IPS DF 4.7 (cell line): Measurements from ENCODE around the gene CREB3L1.
"Not testable (repeated sequence)": the region's sequence is repeated elsewhere in the genome, so short reads cannot be mapped to it uniquely, and the experiment has no call there.

Source experiments
- DNase-seq: peaks from one replicate; pipeline ENCODE4 v3.0.0-alpha.2; 2013; ENCODE audit warnings: low spot score; ENCODE audit errors: extremely low read depth

CREB3L1 gene

DNA sequence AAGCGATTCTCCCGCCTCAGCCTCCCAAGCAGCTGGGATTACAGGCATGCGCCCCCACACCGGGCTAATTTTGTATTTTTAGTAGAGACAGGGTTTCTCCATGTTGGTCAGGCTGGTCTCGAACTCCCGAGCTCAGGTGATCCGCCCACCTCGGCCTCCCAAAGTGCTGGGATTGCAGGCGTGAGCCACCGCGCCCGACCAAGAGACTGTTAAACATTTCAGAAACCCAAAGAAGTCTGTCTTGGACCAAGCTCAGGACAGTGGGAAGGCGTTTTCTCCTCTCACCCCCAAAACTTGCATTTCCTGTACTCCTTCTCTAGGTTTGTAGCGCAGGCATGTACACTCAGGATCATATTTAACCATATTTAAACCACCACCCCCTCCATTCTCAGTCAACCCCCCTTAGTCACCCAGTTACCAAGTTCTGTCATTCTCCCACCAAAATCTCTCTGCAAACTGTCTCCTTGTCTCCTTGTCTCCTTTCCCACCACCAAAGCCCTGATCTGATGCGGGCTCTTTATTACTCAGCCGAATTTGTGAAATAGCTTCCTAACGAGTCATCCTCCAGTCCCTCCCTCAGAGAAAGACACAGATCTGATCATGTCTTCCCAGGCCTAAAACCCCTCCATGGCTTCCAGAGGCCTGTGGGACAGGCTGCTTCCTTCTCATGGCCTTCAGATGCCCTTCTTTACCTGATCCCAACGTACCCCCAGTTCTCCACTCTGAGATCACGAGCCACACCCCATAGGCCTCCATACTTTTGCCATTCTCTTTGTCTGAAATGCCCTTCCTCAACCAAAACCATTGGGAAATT is 29.0 kb upstream of the CREB3L1 start:
- DNase-seq = peak; percentile 75

DNA sequence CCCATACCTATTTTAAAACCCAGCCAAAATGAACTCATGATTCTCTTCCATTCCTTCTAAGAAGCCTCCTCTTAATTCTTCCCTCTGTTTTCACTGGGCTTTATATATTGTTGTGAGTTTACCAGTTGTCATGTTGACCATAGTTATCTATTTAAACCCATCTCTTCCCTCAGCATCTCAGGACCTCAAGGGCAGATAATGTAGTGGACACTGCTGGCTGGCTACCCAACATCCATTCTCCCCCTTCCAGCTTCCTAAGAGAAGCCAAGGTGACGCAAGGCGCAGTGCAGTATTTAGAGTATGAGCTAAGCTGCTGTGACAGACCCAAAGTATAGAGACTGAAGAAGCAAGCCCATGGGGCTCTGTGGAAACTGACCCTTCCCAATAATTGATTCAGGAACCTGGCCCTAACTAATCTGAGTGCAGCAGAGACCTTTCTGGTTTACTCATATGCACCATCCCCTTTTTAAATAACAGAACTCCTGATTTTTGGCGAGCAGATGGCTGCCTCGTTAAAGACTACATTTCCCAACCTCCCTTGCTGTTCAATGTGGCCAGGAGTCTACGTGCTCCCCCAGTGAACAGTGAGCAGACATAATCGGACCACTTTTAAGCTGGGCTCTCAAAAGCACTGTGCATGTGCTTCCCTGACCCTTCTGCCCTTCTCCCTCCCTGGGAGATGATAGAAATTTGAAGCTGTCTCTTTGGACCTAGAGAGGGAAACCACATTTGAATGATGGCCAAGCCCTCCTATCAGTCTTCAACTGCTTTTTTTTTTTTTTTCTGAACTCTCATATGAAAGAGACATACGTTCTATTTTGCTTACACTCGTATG is 28.1 kb upstream of the CREB3L1 start:
- no peak for DNase-seq

DNA sequence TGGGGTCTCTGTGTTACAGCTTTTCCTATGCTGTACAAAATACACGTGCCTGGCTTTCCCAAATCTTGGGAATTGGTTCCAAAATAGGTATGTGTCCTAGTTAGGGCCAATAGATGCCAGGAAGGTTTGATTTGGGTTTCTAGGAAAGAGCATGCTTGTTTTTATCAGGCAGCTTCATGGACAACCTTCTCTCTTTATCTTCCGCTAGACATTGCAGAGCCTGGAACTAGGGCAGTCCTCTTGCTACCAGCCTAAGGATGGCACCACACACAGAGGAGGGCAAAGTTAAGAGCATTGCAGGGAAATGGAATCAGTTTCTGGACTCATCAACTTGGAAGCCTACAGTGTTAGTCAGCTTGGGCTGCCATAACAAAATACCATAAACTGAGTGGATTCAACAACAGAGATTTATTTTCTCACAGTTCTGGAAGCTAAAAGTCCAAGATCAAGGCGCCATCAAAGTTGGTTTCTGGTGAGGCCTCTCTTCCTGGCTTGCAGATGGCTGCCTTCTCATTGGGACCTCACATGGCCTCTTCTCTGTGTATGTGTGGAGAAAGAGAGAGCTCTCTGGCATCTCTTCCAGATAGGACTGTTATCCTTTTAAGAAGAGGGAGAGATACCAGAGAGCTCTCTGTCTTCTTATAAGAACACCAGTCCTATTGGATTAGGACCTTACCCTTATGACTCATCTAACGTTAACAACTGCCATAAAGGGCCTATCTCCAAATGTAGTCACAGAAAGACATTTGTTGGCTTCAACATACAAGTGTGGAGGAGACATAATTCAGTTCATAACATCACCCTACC is 27.3 kb upstream of the CREB3L1 start:
- no peak for DNase-seq

DNA sequence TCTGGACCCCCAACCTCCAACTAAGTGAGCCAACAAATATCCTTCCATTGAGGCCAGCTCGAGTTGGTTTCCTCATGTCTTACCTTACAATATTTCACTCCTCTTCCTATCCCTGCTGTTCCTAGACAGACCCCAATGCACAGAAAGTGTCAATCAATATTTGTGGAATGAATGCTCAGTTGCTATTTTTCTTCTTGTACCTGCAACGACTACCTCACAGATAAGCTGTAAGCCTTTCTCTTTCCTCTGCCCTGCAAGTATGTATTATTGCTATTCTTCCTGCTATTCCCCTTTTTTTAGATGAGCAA is 26.8 kb upstream of the CREB3L1 start:
- DNase-seq = no peak

DNA sequence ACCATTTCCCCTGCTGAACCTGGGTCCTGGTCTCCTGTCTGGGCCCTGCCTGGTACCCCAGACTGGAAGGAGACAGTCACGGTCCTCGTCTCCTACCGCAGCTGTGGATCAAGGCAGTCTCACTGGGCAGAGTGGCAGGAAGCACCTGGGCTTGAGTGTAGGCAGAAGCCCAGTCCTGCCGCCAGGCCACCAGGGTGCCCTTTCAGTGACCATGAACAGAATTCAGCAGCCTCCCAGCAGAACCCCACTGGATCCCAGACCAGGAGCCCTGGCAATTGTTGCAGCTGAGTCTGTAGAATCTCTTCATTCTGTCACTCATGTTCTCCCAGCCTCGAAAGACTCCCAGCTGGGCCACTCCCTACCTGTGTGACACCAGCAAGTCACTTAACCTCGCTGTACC is 25.5 kb upstream of the CREB3L1 start:
- DNase-seq = no peak

DNA sequence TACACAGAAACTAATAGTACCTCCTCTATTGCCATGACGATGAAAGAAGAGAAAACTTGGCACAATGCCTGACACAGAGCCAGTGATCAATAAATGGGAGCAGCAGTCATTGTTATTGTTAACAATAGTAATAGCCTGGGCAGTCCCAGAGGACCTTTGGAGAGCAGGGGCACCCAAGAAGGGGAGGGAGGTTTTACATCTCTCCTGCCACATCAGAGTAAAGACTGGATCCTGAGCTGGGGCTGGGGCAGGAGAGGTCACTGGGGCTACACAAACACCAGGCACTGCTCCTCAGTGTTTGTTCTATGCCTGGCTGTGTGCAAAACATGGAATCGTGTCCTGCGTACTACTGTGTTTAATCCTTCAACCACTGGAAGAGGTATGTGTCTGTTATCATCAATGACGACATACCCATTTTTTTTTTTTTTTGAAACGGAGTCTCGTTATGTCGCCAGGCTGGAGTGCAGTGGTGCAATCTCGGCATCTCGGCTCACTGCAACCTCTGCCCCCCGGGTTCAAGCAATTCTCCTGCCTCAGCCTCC is 25.0 kb upstream of the CREB3L1 start:
- no peak for DNase-seq

DNA sequence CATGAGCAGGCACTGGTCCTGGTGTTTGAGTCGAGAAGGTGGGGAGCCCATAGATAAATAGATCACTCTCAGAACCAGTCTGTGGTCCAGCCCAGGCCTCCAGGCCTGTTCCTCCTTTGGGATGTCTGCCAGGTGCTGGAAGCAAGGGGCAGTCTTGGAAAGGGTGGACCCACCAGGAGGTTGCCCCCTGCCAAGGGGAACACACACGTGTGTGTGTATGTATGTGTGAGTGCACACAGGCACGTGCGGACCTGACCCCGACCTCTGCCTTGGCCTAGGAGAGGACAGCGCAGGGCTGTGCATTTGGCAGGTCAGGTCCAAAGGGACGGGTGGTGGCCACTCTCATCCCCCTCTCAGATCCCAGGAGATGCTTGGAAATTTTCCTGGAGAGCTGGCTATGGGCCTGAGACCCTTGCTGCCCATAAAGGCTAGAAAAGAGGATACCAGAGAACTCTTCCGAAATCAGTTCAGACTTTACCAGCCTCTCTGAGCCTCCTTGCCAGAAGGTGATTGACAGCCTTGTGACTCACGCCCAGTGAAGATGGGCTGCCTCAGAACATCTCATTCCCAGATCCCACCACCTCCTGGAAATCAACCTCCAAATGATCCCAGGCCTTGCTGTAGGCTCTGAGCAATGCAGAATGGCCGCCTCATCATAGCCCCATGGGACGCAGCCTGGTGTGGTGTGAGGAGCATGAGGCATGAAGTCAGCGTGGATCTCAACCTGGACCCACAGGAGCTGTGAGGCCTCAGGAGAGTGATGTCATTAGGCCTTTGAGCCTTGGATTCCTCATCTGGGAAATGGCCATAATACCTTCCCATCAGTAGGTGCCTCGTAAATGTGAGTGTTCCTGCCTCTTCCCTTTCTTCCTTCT is 24.0 kb upstream of the CREB3L1 start:
- no peak for DNase-seq

DNA sequence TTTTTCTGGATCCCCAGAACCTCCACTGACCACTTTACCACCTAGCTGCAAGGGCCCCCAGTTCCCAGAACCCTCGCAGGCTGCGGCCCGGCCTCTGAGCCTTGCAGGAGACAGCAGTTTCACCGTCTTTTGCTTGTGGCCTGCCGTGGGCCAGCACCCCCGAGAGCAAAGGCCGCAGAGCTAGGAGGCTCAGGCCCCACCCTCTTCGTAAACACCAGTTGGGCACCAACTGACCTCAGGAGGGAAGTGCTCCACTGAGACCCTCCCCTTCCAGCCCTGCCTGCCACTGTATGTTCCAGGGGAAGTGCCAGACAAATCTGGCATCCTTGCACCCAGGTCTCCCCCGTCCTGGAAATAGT is 23.4 kb upstream of the CREB3L1 start:
- DNase-seq = no peak

DNA sequence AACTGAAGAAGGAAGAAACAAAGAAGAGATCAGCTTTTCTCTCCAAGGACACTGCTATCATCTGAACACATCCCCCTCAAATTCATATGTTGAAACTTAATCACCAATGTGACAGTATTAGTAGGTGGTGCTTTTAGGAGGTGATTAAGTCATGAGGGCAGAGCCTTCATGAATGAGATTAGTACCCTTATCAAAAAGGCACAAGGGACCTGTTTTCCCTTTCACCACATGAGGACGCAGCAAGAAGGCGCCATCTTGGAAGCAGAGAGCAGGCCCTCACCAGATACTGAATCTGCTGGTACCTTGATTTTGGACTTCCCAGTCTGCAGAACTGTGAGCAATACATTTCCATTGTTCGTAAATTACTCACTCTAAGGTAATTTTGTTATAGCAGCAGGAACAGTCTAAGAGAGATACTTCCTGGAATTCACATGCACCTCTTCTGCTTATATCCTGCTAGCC is 20.9 kb upstream of the CREB3L1 start:
- no peak for DNase-seq

DNA sequence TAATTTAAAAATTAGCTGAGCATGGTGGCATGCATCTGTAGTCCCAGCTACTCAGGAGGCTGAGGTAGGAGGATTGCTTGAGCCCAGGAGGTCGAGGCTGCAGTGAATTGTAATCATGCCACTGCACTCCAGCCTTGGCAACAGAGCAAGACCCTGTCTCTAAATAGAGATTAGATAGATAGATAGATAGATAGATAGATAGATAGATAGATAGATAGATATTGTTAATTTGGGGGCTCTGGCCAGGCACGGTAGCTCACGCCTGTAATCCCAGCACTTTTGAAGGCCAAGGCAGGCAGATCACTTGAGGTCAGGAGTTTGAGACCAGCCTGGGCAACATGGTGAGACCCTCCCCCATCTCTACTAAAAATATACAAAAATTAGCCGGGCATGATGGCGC is 18.1 kb upstream of the CREB3L1 start:
- DNase-seq = not testable (repeated sequence)

DNA sequence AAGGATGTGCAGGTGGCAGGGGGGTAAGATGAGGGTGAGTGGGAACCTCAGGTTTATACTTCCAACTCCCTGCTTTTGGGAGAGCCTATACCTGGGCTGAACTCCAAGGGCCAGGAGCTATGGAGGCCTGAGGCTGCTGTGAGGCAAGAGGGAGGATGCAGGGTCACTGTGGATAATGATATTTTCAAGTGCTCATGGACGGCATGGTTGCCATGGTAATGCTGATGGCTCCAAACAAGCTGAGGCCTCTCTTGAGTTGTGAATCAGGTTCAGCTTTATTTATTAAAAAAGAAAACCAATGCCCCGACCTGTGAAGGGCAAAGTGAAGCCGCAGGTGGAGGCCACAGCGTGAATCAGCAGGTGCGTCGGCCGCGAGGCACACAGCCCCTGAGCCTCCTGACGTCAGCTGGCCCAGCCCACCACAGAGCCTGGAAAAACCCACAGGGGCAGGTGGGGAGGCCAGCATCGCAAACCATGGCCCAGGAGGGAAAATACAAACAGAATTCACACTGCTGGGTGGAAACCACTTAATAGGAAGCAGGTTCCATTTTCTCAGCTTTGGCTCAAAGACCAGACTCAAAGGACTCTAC is 17.4 kb upstream of the CREB3L1 start:
- DNase-seq = no peak

DNA sequence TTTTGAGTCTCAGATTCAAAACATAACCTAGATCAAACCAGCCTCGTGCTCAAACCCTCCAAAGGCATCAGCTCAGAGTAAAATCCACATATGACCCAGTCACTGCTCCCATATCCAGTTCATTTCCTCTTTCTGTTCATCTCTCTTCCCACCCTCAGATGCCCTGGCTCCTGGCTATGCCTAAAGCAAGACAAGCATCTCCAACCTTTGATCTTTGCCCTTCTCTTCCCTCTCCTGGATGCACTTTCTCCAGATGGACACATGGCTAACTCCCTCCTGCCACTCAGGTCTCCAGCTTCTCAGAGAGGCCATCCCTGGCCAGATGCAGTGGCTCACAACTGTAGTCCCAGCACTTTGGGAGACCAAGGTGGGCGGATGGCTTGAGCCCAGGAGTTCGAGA is 14.3 kb upstream of the CREB3L1 start:
- DNase-seq = no peak

DNA sequence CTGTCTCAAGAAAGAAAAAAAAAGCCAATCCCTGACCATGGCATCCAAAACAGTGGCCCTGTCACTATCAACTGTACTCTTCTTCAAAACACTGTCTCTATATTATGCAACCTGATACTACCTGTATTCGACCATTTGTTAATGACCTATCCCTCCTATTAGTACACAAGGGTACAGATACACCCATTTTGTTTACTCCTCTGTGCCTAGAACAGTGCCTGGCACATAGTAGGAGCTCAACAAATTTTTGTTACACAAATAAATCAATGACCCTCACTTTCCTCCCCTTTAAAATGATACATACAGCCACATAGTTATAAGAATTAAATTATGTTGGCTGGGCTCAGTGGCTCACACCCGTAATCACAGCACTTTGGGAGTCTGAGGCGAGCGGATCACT is 13.4 kb upstream of the CREB3L1 start:
- no peak for DNase-seq

DNA sequence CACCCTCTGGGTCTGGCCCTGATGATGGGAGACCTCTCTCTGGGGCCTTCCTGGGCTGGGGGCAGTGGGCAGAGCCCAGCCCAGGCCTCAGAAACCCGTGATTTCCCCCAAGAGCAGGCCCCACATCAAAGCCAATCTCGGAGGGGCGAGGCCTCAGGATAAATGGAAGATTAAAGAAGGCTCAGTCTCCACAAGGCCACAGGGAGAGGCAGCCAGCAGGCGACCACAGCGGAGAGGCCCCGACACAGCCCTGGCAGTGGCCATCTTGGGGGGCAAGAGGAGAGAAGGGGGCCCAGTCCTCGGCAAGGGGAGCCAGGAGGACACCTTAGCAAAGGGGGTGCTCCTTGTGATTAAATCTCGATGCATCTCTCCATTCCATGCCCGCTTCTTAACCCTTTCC is 12.5 kb upstream of the CREB3L1 start:
- no peak for DNase-seq

DNA sequence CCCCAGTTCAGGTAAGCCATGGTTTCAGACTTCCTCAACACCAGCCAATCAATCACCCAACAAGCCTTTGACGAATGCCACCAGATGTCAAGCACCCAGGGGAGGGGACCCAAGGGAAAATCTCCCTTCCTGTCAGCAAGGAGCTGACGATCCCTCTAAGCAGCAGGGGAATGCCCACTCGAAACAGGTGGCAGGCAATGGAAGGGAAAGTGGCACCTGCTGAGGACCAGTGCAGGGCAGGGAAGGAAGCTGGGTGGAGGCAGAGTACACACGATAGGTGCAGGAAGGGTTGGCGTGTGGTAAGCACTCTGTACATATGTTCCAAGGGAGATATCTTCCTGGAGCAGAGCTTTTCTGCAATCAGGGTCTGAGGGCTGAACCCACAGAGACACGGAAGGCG is 11.7 kb upstream of the CREB3L1 start:
- DNase-seq = no peak

DNA sequence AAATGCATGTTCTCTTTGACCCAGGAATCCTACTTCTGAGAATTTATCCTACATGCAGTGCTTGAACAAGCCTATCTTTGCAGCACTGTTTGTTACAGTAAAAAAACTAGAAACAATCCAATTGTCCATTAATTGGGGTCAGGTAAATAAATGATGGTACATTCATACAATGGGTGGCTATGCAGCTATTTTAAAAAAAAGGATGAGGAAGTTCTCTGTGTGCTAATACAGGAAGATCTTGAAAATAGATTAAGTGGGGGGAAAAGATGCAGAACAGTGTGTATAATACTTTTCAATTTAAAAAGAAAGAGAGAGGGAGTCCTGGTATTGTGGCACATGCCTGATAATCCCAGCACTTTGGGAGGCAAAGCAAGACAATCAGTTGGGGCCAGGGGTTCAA is 9.5 kb upstream of the CREB3L1 start:
- DNase-seq = no peak

DNA sequence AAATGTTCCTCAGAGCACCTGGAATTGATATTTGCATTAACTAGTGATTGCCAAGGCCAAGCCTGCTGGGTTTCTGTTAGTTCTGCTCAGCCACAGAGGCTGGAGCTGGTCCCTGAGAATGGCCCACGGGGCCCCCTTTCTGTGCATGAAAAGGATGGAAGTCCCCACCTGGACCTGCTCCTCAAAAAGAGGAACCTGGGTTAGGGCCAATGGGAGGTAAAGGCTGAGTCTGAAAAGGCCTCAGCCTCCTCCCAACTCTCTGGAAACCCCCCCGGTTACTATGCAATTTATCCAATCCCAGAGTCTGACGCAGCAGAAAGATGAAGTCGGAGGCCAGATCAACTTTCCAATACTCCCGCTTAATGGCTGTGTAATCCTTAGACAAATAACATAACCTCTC is 6.8 kb upstream of the CREB3L1 start:
- no peak for DNase-seq

DNA sequence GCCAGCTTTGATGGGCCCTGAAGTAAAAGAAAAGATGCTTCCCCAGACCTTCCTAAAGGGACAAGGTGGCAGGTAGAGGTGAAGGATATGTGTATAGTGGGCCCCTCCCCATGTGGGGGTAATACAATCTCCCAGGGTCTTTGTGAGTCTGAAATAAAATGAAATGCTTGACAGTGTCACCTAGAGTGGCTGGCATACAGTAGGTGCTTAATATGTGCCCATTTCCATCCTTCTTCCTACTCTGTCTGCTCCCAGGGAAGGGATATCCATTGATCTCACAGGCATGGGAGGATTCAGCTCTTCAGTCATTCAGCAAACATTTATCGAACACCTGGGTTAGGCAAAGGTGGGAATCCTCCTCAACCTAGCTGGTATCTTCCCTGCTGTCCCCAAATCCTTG is 6.1 kb upstream of the CREB3L1 start:
- no peak for DNase-seq

DNA sequence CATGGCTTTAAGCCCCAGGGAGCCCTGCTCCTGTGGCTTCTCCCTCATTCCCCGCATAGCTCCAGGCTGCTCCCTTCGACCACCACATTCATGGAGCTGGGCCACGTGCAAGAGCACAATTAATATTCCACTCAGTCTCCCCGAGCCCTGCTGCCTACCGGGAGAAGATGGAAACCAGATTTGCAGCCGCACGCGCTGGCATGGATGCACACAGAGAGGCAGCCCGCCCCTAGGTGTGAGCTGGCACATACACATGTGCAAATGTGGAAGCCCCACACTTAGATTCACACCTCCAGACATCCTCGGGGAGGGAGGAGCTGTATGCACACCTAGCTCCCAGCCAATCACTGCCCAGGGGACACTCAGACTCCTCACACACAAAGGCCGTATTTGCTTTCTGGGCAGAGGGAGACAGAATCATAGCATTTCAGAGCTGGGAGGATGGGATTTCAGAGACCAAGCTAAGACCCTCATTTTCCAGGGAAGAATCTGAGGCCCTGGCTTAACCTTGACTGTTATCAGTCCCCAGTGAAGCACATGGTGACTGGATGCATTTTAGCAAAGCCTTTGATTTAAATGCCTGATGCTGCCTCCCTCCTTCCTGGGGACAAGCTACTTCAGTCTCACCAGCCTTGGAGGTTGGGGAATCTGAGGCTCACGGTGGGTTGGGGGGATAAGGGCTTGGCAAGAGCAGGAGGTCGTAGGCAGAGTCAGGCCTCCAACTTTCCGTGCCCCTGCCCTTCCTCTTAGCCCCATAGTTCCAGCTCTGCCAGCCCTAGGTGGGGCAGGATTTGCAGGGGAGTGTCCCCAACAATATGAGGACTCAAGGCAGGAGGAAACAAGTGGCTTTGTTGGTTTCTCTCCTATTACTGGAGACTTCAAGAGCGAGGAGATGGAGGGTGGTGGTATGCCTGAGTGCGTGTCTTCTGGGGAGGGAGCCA is 5.3 kb upstream of the CREB3L1 start:
- no peak for DNase-seq
